Fibroblast of mammary gland (primary cell): ENCODE results near the gene DDIT4.

ENCODE experiments used
- DNase-seq: peaks from one replicate; pipeline ENCODE4 v3.0.0-alpha.2; 2010; ENCODE audit warnings: low read depth
- H3K4me3 ChIP-seq: 2 replicates; pipeline ENCODE4 v1.5.1; 2011; ENCODE audit warnings: low read depth, mild to moderate bottlenecking, low read length, moderate library complexity; ENCODE audit not compliant: control insufficient read depth
- CTCF ChIP-seq: conservative IDR thresholded peaks from 2 replicates; pipeline ENCODE4 v1.5.1; 2011; ENCODE audit warnings: low read depth, low read length, inconsistent platforms; ENCODE audit not compliant: control insufficient read depth, insufficient read depth

Gene DDIT4

GRCh38 chr10:72257051-72257892, 16.5 kb upstream of the DDIT4 start:
- H3K4me3 ChIP-seq: no peak overlapping the region
- TF ChIP-seq CTCF: no peak
- DNase-seq: peak; percentile 54

- TF ChIP-seq CTCF: no peak
- no peak for DNase-seq
- H3K4me3 ChIP-seq: no peak overlapping the region
Observed at GRCh38 chr10:72258617-72259016, 15.1 kb upstream of the DDIT4 start.

GRCh38 chr10:72259491-72260238, 14.1 kb upstream of the DDIT4 start:
- no peak overlapping the region for H3K4me3 ChIP-seq

GRCh38 chr10:72260239-72260975, 13.3 kb upstream of the DDIT4 start:
- DNase-seq: peak; percentile 94
- TF ChIP-seq CTCF: no peak
- peak overlapping the region; percentile 52 for H3K4me3 ChIP-seq

More at GRCh38 chr10:72259491-72260238, 14.1 kb upstream of the DDIT4 start:
- TF ChIP-seq CTCF: no peak
- peak; percentile 88 for DNase-seq

- no peak for TF ChIP-seq CTCF
- H3K4me3 ChIP-seq: peak overlapping the region; percentile 52
- DNase-seq: no peak
Observed at GRCh38 chr10:72260976-72261783, 12.5 kb upstream of the DDIT4 start.
